ENCODE measurements around the gene AKR1C2.
"Not testable (repeated sequence)": the region's sequence is repeated elsewhere in the genome, so short reads cannot be mapped to it uniquely, and the experiment has no call there.

The AKR1C2 gene

DNA sequence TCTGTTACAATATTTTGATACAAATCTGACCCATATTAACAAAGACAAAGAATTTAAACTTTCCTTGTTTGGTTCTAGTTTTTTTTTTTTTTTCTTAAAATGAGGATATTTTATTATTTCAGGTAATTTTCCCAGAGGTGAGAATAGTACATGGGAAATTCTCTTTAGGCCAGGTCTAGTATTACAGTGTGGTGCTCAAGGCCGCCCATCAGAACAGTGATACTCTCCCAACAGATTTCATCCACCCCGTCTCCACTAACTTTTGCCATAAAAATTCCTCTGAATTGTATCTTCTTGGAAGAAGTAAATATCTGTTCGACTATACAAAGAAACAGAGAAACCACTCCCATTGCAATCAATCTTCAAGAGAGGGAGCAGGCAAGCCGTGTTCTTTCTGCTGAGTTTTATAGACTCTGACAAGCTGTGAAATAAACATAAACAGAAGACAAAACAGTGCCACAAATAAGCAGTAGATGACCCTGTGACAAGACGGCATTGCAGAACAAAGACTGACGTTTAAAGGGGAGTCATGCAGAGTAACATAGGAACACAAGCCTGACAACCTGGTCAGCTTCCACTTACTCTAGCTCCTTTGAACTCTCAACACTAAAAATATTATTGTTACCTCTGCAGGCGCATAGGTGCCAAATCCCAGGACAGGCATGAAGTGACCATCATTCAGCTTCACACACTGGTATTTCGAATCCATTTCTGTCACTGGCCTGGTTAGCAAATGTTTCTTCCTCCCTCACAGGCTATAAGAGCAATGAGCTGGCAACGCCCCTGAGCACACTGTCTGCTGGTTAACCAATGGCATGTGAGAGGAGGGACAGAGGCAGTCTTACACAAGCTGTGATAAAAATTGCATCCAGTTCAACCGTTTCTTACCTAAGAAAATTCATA is at the start of gene AKR1C2:
Gene AKR1C2 (minus strand): TSS at position 731 of the 903 bp plus-strand sequence. CDS start 22 bp downstream, at position 709.
- DNase-seq (ENCODE audit: low read depth in 2 of 3, low spot score in 2 of 3): not testable (repeated sequence)

GRCh38 chr10:5052951-5053500 is 49.4 kb upstream of the AKR1C2 start:
- not testable (repeated sequence) for DNase-seq (ENCODE audit: low read depth in 2 of 3, low spot score in 2 of 3)

DNA sequence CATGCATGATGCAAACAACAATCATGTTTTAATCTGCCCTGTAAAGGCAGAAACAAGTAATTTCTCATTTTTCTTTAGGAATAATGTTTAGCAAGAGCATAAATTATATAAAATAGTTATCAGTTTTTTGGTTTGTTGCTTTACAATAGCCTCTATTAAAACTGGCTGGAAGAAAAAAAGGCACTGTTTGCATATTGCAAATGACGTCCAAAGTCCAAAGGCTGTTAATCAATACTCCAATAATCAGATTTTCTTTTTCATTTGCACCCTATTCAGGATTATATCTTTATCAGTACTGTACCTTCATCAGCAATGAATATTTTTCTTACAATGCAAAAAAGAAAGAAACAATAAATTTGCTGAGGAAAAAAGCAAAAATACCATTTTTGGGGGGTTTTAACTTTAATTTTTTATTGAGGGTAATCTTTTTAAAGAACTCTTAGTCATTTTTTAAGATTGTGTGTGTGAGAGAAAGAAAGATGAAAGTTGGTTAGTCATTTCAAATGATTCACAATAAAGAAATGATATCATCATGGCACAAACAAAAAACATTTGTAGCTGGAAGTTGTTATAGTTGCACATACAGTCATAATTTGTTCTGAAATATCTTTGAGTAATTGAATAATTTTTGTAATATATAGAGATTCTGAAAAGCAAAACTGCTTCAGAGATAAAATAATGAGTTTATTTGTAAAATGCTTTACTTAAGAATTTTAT is 44.4 kb upstream of the AKR1C2 start:
- no peak for DNase-seq (ENCODE audit: low read depth in 2 of 3, low spot score in 2 of 3)

DNA sequence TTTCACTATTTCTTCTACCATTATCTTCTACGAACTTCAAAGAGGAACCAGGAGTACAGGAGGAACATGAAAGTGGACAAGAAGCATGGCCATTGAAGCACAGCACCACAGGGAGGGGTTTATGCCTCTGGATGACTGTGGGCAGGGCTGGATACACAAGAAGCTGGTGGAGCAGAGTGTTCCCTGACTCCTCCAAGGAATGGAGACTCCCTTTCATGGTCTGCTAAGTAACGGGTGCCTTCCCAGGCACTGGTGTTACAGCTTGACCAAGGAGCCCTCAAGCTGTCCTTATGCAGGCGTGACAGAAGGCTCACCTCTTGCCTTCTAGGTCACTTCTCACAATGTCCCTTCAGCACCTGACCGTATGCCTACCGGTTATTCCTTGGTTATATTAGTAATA is 43.4 kb upstream of the AKR1C2 start:
- not testable (repeated sequence) for DNase-seq (ENCODE audit: low read depth in 2 of 3, low spot score in 2 of 3)

DNA sequence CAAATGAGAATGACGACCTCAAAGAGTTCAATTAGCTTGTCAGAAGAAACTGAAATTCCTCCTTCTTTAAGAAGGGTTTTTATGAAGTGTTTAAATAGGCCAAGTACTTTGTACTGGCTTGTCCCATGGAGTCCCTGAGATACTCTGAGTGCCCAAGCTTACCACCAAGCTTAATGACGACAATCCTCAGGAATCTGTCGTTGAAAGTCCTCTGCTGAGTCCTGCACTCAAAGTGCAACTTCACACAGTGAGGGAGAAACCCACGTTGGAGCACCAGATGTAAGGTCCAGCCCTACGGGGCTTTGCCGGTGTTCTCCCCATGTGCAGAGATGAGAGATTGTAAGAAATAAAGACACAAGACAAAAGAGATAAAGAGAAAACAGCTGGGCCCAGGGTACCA is 42.8 kb upstream of the AKR1C2 start:
- no peak for DNase-seq (ENCODE audit: low read depth in 2 of 3, low spot score in 2 of 3)

GRCh38 chr10:5045095-5045494 is 41.4 kb upstream of the AKR1C2 start:
- no peak for DNase-seq (ENCODE audit: low read depth in 2 of 3, low spot score in 2 of 3)

DNA sequence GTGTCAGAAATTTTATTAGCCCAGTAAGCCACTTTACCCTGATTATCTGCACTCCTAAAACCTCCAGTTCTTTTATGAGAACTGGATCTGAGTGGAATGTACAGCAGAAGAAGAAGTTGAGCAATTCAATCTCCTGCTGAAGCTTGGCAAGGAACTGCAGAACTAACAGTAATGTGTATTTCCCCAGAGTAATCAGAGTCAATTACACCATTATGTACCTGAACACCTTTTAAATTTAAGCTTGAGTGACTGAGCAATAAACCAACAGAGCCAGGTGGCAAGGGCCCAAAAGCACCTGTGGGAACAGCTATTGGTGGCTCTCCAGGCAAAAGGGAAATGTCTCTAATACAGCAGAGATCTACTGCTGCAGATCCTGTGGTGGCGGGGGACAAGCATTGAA is 40.1 kb upstream of the AKR1C2 start:
- no peak for DNase-seq (ENCODE audit: low read depth in 2 of 3, low spot score in 2 of 3)

- DNase-seq (ENCODE audit: low read depth in 2 of 3, low spot score in 2 of 3): no peak
Measured at GRCh38 chr10:5042922-5043321, 39.3 kb upstream of the AKR1C2 start.

DNA sequence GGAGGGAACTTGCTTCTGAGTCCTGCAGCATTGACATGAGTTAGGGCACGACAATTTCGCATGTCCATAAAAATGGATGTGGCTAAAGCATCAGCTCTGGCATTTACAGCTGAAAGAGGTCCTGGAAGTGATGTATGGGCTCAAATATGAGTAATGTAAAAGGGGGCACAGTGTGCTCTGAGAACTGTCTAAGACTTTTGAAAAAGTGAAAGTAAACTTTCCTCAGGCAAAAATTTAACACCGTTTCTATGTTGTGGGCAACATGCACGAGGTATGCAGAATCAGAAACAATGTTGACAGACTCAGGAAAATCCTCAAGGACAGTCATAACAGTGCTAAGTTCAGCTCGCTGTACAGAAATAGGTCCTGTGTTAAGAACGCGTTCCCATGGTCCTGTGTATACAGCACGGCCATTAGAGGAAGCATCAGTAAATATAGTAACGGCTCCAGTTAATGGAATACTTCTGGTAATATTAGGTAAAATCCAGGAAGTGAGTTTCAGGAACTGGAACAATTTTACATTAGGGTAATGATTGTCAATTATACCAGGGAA is 37.9 kb upstream of the AKR1C2 start:
- no peak for DNase-seq (ENCODE audit: low read depth in 2 of 3, low spot score in 2 of 3)

DNA sequence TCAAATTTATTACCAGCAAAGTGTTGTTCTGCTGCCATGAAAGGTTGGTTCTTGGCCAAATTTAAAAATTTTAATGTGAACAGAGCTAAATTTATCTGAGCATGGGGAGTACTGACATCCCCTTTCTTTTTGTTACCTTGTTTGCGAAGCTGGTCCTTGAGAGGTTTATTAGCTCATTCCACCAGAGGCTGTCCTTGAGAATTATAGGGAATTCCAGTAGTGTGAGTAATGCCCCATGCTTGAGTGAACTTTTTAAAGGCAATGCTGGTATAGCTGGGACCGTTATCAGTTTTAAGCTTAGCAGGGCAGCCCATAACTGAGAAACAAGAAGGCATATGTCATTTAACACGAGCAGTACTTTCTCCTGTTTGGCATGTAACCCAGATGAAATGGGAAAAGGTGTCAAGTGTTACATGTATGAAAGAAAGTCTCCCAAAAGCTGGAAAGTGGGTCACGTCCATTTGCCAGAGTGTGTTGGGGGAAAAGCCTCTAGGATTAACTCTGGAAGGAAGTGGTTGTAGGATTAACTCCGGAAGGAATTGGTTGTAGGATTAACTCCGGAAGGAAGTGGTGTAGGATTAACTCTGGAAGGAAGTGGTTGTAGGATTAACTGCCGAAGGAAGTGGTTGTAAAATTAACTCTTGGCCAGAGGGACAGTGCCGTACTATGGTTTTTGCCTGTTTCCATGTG is 37.3 kb upstream of the AKR1C2 start:
- no peak for DNase-seq (ENCODE audit: low read depth in 2 of 3, low spot score in 2 of 3)

DNA sequence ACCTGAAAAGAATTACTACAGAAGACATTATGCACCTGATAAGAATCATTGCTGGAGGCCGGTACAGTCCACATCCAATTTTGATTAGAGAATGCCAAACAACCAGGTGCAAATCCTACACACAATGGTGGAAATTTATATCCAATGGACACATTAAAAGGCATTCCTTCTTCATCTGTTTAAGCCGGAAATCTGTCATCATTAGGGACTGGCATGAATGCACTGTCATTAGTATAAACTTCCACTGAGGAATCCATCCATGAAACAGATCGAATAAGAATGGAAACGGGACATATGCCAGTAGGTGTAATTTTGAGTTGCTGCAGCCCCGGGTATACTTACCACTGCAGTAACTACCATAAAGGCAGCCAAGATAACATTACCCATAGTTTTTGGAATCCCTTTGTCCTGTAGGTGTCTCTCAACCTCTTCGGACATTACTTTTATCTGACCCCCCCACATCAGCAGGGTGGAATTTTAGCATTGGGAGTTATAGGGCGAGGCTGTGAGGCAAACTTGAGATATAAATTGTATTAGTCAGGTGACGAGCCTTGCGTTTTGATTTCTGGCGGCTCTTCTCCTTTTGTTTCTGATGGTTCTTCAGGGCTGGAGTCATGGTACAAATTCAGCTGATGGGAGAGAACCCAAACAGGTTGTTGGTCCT is 36.5 kb upstream of the AKR1C2 start:
- no peak for DNase-seq (ENCODE audit: low read depth in 2 of 3, low spot score in 2 of 3)

DNA sequence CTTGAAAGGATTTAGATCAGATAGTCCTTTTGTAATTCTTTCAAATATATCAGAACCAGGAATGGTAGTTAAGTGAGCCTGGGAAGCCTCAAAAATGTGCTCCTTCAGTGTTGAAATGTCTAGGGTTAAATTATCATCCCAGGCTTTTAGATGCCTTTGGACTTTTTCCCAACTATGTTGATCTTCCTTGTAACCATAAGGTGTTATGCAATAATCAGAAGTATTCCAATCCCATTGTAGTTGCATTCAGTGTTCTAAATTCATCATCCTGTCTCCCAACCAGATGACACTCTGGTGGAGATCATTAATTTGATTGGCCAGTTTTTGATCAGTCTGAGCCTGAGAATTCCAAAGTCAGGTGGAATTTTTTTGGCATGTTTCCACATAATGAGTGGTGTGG is 35.1 kb upstream of the AKR1C2 start:
- DNase-seq (ENCODE audit: low read depth in 2 of 3, low spot score in 2 of 3): no peak

DNA sequence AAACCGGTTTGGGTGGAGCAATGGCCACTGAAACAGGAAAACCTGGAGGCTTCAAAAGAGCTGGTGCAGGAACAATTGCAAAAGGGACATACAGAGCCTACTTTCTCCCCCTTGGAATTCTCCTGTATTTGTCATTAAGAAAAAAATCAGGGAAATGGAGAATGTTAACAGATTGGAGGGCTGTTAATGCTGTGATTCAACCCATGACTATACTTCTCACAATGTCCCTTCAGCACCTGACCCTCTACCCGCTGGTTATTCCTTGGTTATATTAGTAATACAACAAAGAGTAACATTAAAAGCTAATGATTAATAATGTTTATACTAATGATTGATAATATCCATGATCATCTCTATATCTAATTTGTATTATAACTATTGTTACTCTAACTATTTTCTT is 34.4 kb upstream of the AKR1C2 start:
- DNase-seq (ENCODE audit: low read depth in 2 of 3, low spot score in 2 of 3): no peak

DNA sequence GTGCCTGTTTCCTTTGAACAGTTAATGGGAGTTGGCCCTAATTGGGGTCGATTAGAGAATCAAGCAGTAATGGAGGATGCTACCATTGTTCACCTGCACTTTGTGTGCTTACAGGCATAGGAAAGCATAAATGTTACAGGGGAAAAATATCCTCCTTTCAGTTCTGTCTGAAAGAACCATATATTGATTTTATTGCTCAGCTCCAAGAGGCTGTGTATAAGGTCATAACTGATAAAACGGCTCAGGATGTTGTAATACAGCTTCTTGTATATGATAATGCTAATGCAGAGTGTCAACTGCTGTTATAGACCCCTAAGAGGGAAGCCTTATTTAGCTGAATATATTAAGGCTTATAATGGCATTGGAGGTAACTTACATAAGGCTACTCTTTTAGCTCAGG is 32.9 kb upstream of the AKR1C2 start:
- no peak for DNase-seq (ENCODE audit: low read depth in 2 of 3, low spot score in 2 of 3)

DNA sequence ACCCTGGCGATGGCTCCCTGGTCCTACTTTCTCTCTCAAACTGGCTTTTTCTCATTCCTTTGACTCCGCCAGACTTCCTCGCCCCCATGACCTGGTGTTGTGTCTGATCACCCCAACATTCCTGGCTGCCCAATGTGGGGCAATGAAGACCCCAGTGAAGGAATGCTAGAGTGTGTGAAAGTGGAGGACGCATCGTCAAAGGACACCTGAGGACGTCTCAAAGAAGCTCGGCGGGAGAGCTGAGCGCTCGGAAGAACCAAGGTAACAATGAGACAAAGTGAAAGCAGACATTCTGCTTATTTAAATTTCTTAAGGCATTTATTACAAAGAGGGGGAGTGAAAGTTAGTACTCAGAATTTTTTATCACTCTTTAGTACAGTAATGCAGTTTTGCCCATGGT is 31.7 kb upstream of the AKR1C2 start:
- DNase-seq (ENCODE audit: low read depth in 2 of 3, low spot score in 2 of 3): no peak

- DNase-seq (ENCODE audit: low read depth in 2 of 3, low spot score in 2 of 3): no peak
Measured at GRCh38 chr10:5034588-5034987, 30.9 kb upstream of the AKR1C2 start.

GRCh38 chr10:5033061-5033778 is 29.6 kb upstream of the AKR1C2 start:
- DNase-seq (ENCODE audit: low read depth in 2 of 3, low spot score in 2 of 3): no peak

DNA sequence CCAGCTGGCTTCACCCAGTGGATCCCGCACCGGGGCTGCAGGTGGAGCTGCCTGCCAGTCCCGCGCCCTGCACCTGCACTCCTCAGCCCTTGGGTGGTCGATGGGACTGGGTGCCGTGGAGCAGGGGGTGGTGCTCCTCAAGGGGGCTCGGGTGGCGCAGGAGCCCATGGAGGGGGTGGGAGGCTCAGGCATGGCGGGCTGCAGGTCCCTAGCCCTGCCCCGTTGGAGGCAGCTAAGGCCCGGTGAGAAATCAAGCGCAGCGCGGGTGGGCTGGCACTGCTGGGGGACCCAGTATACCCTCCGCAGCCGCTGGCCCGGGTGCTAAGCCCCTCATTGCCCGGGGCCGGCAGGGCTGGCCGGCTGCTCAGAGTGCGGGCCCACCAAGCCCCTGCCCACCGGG is 28.8 kb upstream of the AKR1C2 start:
- not testable (repeated sequence) for DNase-seq (ENCODE audit: low read depth in 2 of 3, low spot score in 2 of 3)

- DNase-seq (ENCODE audit: low read depth in 2 of 3, low spot score in 2 of 3): not testable (repeated sequence)
Measured at GRCh38 chr10:5031588-5031987, 27.9 kb upstream of the AKR1C2 start.

DNA sequence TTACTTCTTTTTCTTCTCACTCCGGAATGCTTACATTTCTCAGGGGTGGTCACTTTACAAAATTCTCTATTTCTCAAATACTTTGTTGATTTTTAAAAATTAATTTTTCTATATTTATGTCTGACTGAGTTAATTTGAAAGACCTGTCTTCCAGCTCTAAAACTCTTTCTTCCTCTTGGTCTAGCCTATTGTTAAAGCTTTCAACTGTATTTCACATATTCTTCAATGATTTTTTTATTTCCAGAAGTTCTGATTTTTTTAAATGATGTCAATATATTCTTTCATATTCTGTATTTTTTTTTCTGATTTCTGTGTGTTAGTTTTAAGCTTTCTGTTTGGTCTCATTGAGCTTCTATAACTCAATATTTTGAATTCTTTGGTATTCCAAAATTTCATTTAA is 27.3 kb upstream of the AKR1C2 start:
- no peak for DNase-seq (ENCODE audit: low read depth in 2 of 3, low spot score in 2 of 3)

Data from activated CD8-positive, alpha-beta memory T cell treated with anti-CD3 and anti-CD28 coated beads for 48 hours (primary cell).